GM18870 (cell line): ENCODE data around the gene GBE1.

ENCODE experiments used
- ATAC-seq: cut with Tn5 transposase; IDR thresholded peaks from one replicate; pipeline ENCODE4 v1.9.1; 2021; ENCODE audit warnings: moderate library complexity; ENCODE audit not compliant: unreplicated experiment

Gene GBE1

GRCh38 chr3:81758275-81758674 lies 3.2 kb downstream of the GBE1 start:
- no peak for ATAC-seq

GRCh38 chr3:81753416-81754027 lies 7.9 kb downstream of the GBE1 start:
- ATAC-seq: peak; percentile 53

- ATAC-seq: peak; percentile 44
These were observed 8.8 kb downstream of the GBE1 start for GRCh38 chr3:81752604-81753003.

GRCh38 chr3:81749265-81749664 lies 12.2 kb downstream of the GBE1 start:
- no peak for ATAC-seq

GRCh38 chr3:81747280-81747679 lies 14.2 kb downstream of the GBE1 start:
- ATAC-seq: peak; percentile 47

GRCh38 chr3:81744366-81744765 lies 17.1 kb downstream of the GBE1 start:
- ATAC-seq: no peak

GRCh38 chr3:81743096-81744025 lies 18.1 kb downstream of the GBE1 start:
- ATAC-seq: no peak

- no peak for ATAC-seq
These were observed 18.9 kb downstream of the GBE1 start for GRCh38 chr3:81742581-81742980.

- no peak for ATAC-seq
These were observed 20.2 kb downstream of the GBE1 start for GRCh38 chr3:81741216-81741615.

GRCh38 chr3:81740731-81741130 lies 20.7 kb downstream of the GBE1 start:
- ATAC-seq: no peak

GRCh38 chr3:81735334-81735733 lies 26.1 kb downstream of the GBE1 start:
- ATAC-seq: no peak

- no peak for ATAC-seq
These were observed 26.7 kb downstream of the GBE1 start for GRCh38 chr3:81734742-81735141.

- ATAC-seq: no peak
These were observed 28.8 kb downstream of the GBE1 start for GRCh38 chr3:81732642-81733041.

GRCh38 chr3:81728766-81729544 lies 32.5 kb downstream of the GBE1 start:
- ATAC-seq: no peak

- no peak for ATAC-seq
These were observed 34.7 kb downstream of the GBE1 start for GRCh38 chr3:81726735-81727134.

GRCh38 chr3:81726132-81726531 lies 35.3 kb downstream of the GBE1 start:
- no peak for ATAC-seq

GRCh38 chr3:81723732-81724313 lies 37.6 kb downstream of the GBE1 start:
- no peak for ATAC-seq

GRCh38 chr3:81718311-81718710 lies 43.1 kb downstream of the GBE1 start:
- ATAC-seq: no peak

- ATAC-seq: no peak
These were observed 44.5 kb downstream of the GBE1 start for GRCh38 chr3:81716870-81717509.

- no peak for ATAC-seq
These were observed 48.4 kb downstream of the GBE1 start for GRCh38 chr3:81713031-81713430.

- ATAC-seq: no peak
These were observed 51.8 kb downstream of the GBE1 start for GRCh38 chr3:81709606-81710005.
